ENCODE measurements around the gene RNF208. TPM values are rescaled to one million over a fixed set of nuclear protein-coding genes. Genes with fewer than 3 reads are reported as not detected.
"Not testable (repeated sequence)": the region's sequence is repeated elsewhere in the genome, so short reads cannot be mapped to it uniquely, and the experiment has no call there.

The RNF208 gene
- total RNA-seq, 1 experiment from 2014 or later = 38.0 TPM

- Histone ChIP-seq H3K36me3 (ENCODE audit: low read depth) (peaks cover 21% of the 10 kb centered on the region; the same call in 1 of the 2 replicates), H3F3A (ENCODE audit: insufficient read depth, low read depth) (peaks cover 42% of the 10 kb centered on the region), H3K4me1 (replicated peaks; ENCODE audit: insufficient read depth) (peaks cover 15% of the 10 kb centered on the region), H3K79me2 (ENCODE audit: low read depth) (peaks cover 29% of the 10 kb centered on the region), H3K9me2 (ENCODE audit: insufficient read depth) (no peaks in the 10 kb centered on the region), H2AFZ (no peak overlapping the region), H4K20me1 (ENCODE audit: insufficient read depth) (peaks cover 29% of the 10 kb centered on the region), H3K27me3 (ENCODE audit: insufficient read depth, low read depth) (no peaks in the 10 kb centered on the region), H3K27ac (no peak overlapping the region), H3K4me3 (no peak overlapping the region), H3K4me2 (no peak overlapping the region), H3K9me3 (ENCODE audit: insufficient read depth, low read depth) (no peaks in the 10 kb centered on the region)
- ChIA-PET POLR2A (ENCODE audit: unreplicated experiment) (interaction anchor here (1.1 kb wide), 1 partner anchor 10 kb away, joined by 5 read pairs; no protein-coding TSS in a partner anchor), CTCF (no interaction called here)
- intact Hi-C loops (cut with micrococcal nuclease; ENCODE audit: unreplicated experiment) = loop anchor here (5.0 kb wide), 2 partner anchors 368 to 452 kb away; partner anchors contain the start of gene TMEM141
- BruUV-seq (replicated peaks) = no TSS peak
- no peak for DNase-seq
- TF ChIP-seq EZH2 (IDR thresholded peaks at IDR 0.05; ENCODE audit: low read depth) (no peak), CTCF (conservative IDR thresholded peaks at IDR 0.05) (no peak)
These were observed 22.7 kb upstream of the RNF208 start for GRCh38 chr9:137244486-137245449.

GRCh38 chr9:137243626-137244485 is 21.8 kb upstream of the RNF208 start:
- no TSS peak for BruUV-seq (replicated peaks)
- peaks cover 21% of the 10 kb centered on the region; the same call in 1 of the 2 replicates for H3K36me3 ChIP-seq (ENCODE audit: low read depth)
- no peaks in the 10 kb centered on the region for H3K27me3 ChIP-seq (ENCODE audit: insufficient read depth, low read depth)
- peak overlapping the region; percentile 99; the same call in 1 of the 2 replicates for H3K4me2 ChIP-seq
- H4K20me1 ChIP-seq (ENCODE audit: insufficient read depth) = peaks cover 29% of the 10 kb centered on the region
- H3K79me2 ChIP-seq (ENCODE audit: low read depth) = peaks cover 38% of the 10 kb centered on the region
- no peaks in the 10 kb centered on the region for H3K9me3 ChIP-seq (ENCODE audit: insufficient read depth, low read depth)
- ChIA-PET CTCF (no interaction called here), POLR2A (ENCODE audit: unreplicated experiment) (interaction anchor here (0.5 to 1.1 kb wide), 3 partner anchors 10 to 113 kb away, joined by 3 to 5 read pairs (median 3); no protein-coding TSS in a partner anchor)
- H3K4me1 ChIP-seq (replicated peaks; ENCODE audit: insufficient read depth) = peaks cover 25% of the 10 kb centered on the region
- H3K4me3 ChIP-seq = no peak overlapping the region
- no peak for TF ChIP-seq CTCF (conservative IDR thresholded peaks at IDR 0.05)
- TF ChIP-seq EZH2 (IDR thresholded peaks at IDR 0.05; ENCODE audit: low read depth) = no peak
- no peak overlapping the region for H3K27ac ChIP-seq
- H3F3A ChIP-seq (ENCODE audit: insufficient read depth, low read depth) = peaks cover 40% of the 10 kb centered on the region
- no peaks in the 10 kb centered on the region for H3K9me2 ChIP-seq (ENCODE audit: insufficient read depth)
- intact Hi-C loops (cut with micrococcal nuclease; ENCODE audit: unreplicated experiment) = loop anchor here (1.0 to 5.0 kb wide), 3 partner anchors 22 to 452 kb away; partner anchors contain the start of genes RNF208 and TMEM141
- DNase-seq = no peak
- no peak overlapping the region for H2AFZ ChIP-seq

GRCh38 chr9:137243266-137243625 is 21.2 kb upstream of the RNF208 start:
- H3K9me2 ChIP-seq (ENCODE audit: insufficient read depth); BruUV-seq (replicated peaks); H2AFZ ChIP-seq; H3K9me3 ChIP-seq (ENCODE audit: insufficient read depth, low read depth); DNase-seq; CTCF ChIA-PET; H3K27ac ChIP-seq; H3K27me3 ChIP-seq (ENCODE audit: insufficient read depth, low read depth); H3K4me3 ChIP-seq: not testable (repeated sequence)
- peaks cover 21% of the 10 kb centered on the region; the same call in 1 of the 2 replicates for H3K36me3 ChIP-seq (ENCODE audit: low read depth)
- peaks cover 31% of the 10 kb centered on the region for H3K4me1 ChIP-seq (replicated peaks; ENCODE audit: insufficient read depth)
- H3F3A ChIP-seq (ENCODE audit: insufficient read depth, low read depth) = peaks cover 40% of the 10 kb centered on the region
- peaks cover 44% of the 10 kb centered on the region for H3K79me2 ChIP-seq (ENCODE audit: low read depth)
- POLR2A ChIA-PET (ENCODE audit: unreplicated experiment) = interaction anchor here (0.6 kb wide), 1 partner anchor 10 kb away, joined by 3 read pairs; no protein-coding TSS in a partner anchor
- peak overlapping the region; percentile 99; the same call in 1 of the 2 replicates for H3K4me2 ChIP-seq
- H4K20me1 ChIP-seq (ENCODE audit: insufficient read depth) = peaks cover 29% of the 10 kb centered on the region
- intact Hi-C loops (cut with micrococcal nuclease; ENCODE audit: unreplicated experiment) = loop anchor here (1.0 to 5.0 kb wide), 3 partner anchors 21 to 451 kb away; partner anchors contain the start of genes RNF208 and TMEM141
